Astrocyte of the cerebellum (primary cell): Measurements from ENCODE around the gene GNMT.

Experiments used
- DNase-seq: peaks from one replicate; pipeline ENCODE4 v3.0.0-alpha.2; 2011; ENCODE audit warnings: low read depth
- H3K4me3 ChIP-seq: 2 replicates; pipeline ENCODE4 v1.5.1; 2011; ENCODE audit warnings: mild to moderate bottlenecking, low read depth, low read length, moderate library complexity
- in situ Hi-C: cut with HindIII; loops from 2 replicates; pipeline ENCODE4 v1.10.0; 2017; ENCODE audit warnings: low sequenced_read_pairs
- TF ChIP-seq, protein P1 (sequence below): IDR thresholded peaks from 2 replicates; pipeline ENCODE4 v1.5.1; 2012; ENCODE audit warnings: low read length, low read depth, moderate library complexity, mild to moderate bottlenecking; ENCODE audit errors: missing control alignments

Gene GNMT

DNA sequence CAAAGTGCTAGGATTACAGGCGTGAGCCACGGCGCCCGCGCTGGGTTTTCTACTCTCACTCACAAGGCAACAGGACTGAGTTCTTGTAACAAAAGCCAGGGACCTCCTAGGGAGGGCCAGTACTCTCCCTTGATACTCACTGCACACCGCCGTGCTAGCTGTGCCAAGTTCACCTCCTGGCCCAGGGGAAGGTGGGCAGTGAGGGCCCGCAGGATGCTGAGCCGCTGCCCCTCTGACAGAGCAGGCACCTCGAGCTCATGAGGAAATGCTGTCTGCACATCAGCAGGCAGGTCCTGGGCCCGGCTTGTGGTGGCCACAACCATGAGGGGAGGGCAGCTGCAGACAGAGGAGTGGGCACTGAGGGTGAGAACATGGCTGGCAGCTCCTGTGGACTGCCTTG is 6.7 kb downstream of the GNMT start:
- no peak for DNase-seq
- no peak overlapping the region for H3K4me3 ChIP-seq
- in situ Hi-C loops: no loop called here
- TF ChIP-seq, protein P1, sequence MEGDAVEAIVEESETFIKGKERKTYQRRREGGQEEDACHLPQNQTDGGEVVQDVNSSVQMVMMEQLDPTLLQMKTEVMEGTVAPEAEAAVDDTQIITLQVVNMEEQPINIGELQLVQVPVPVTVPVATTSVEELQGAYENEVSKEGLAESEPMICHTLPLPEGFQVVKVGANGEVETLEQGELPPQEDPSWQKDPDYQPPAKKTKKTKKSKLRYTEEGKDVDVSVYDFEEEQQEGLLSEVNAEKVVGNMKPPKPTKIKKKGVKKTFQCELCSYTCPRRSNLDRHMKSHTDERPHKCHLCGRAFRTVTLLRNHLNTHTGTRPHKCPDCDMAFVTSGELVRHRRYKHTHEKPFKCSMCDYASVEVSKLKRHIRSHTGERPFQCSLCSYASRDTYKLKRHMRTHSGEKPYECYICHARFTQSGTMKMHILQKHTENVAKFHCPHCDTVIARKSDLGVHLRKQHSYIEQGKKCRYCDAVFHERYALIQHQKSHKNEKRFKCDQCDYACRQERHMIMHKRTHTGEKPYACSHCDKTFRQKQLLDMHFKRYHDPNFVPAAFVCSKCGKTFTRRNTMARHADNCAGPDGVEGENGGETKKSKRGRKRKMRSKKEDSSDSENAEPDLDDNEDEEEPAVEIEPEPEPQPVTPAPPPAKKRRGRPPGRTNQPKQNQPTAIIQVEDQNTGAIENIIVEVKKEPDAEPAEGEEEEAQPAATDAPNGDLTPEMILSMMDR: no peak

DNA sequence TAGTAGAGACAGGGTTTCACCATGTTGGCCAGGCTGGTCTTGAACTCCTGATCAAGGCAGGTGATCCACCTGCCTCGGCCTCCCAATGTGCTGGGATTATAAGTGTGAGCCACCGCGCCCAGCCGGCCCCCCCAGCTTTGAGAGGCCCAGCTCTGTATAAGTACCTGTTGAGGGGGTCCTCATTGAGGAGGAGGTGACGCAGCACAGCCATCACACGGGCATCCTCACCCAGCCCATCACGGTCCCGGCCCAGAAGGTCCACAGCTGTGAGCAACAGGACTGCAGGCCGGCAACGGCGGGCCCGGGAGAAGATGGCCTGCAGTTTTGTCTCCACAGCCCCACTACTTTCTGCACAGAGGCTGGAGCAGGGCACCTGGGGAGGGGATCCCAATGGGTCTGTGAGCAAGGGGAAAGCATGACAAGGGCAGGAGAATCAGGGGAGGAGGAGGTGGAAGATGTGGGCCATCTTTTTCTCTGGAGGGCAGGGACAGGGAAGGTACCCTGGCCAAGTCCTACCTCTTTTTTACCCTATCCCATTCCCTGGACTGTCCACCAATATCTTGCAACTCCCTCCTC is 7.7 kb downstream of the GNMT start:
- H3K4me3 ChIP-seq: no peak overlapping the region
- DNase-seq: no peak
- TF ChIP-seq, protein P1: no peak
- in situ Hi-C loops: no loop called here

DNA sequence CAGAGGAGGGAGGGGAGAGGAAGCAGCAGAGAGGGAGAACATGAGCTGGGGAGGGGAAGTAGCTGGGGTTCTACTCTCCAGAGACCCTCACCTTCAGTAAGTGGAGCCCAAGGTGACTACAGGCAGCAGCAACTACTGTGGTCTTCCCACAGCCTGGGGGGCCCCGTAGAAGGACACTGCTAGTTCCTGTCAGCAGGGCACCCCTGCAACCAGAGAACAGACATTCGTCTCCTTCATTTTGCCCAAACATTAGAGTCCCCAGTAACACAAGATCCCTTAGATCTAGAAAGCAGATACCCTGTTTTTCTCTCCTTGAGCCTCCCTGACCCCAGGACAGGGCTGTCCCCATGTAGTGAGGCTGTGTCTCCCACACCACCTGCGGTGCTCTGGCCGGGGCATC is 8.2 kb downstream of the GNMT start:
- no peak overlapping the region for H3K4me3 ChIP-seq
- no peak for DNase-seq
- TF ChIP-seq, protein P1: no peak
- in situ Hi-C loops: no loop called here

DNA sequence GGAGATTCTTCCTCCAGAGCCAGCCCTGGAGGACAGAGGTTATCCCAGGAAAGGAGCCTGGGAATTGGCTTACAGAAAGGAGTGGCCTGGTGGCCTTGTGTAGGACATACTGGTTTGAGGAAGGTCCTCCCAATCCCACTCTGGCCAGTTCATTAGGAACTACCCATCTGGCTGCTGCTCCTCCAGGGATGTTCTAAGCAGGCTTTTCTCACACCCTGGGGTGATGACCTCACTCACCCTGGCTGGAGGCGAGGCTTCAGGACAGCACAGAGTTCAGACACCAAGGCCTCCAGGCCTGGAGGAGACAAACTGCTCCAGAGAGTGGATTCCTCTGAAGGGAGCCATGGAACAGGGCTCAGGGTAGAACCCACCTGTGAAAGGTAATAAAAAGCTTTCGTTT is 8.9 kb downstream of the GNMT start:
- TF ChIP-seq, protein P1: no peak
- H3K4me3 ChIP-seq: no peak overlapping the region
- no peak for DNase-seq
- in situ Hi-C loops: no loop called here

DNA sequence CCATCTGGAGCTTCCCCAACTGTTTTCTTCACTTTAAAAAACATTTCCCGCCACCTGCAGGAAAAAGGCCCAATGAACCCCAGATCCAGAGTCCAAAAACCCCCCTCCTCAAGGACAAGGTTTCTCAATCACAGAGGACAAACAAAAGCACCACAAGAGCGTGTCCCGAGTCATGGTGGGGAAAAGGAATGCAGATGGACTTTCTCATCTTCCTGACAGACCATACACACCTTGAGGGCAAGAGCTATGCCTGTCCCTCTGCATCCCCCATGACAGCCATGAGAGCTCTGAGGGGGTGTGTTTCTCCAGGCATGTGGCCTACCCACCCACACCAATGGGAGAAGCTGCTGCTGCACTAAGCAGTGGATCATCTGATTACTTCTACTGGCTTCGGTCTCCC is 9.4 kb downstream of the GNMT start:
- H3K4me3 ChIP-seq: no peak overlapping the region
- TF ChIP-seq, protein P1: no peak
- in situ Hi-C loops: no loop called here
- DNase-seq: no peak

DNA sequence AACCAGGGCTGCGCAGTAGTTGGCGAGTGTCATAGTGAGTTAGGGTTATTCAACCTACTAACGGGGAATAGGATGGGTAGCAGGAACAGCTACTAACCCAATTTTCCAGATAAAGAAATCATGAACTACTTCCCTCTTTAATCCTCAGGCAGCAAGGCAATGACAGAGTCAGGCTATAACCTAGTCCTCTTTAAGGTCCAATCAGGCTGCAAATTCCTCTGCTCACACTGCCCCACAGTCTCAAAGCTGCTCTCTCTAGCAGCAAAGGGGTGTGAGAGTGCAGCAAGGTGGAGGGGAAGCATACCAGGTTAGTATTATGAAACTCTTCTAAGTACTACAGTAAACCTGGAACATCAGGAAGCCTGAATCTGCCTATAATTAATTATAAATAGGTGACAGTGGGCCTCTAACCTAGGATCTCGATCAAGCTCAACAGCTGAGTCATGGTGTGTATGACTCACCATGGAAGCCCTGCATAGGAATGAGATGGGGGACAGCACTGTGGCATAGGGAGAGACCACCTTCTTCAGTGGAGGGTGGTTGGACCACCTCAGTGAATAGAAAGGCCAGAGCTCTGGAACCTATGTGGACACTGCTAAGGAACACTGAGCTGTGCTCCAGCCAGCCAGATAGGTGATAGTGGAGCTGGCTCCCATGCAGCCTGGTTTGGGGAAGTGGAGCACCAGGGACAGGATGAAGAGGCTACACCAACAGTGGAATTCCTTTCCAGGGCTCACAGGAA is 10.5 kb downstream of the GNMT start:
- no peak overlapping the region for H3K4me3 ChIP-seq
- TF ChIP-seq, protein P1: no peak
- in situ Hi-C loops: no loop called here
- no peak for DNase-seq
